ENCODE data around the gene UQCR11. TPM values are rescaled to one million over a fixed set of nuclear protein-coding genes. Genes with fewer than 3 reads are reported as not detected.
"Not testable (repeated sequence)": the region's sequence is repeated elsewhere in the genome, so short reads cannot be mapped to it uniquely, and the experiment has no call there.

Gene UQCR11
- total RNA-seq, 1 donor from 2014 or later: 203 TPM

GRCh38 chr19:1644070-1644469 is 38.8 kb upstream of the UQCR11 start:
- no peak overlapping the region for H3K27ac Mint-ChIP-seq (ENCODE audit: unreplicated experiment)
- H3K4me1 Mint-ChIP-seq (ENCODE audit: unreplicated experiment): peaks cover 1% of the 10 kb centered on the region
- TF ChIP-seq, protein P1, sequence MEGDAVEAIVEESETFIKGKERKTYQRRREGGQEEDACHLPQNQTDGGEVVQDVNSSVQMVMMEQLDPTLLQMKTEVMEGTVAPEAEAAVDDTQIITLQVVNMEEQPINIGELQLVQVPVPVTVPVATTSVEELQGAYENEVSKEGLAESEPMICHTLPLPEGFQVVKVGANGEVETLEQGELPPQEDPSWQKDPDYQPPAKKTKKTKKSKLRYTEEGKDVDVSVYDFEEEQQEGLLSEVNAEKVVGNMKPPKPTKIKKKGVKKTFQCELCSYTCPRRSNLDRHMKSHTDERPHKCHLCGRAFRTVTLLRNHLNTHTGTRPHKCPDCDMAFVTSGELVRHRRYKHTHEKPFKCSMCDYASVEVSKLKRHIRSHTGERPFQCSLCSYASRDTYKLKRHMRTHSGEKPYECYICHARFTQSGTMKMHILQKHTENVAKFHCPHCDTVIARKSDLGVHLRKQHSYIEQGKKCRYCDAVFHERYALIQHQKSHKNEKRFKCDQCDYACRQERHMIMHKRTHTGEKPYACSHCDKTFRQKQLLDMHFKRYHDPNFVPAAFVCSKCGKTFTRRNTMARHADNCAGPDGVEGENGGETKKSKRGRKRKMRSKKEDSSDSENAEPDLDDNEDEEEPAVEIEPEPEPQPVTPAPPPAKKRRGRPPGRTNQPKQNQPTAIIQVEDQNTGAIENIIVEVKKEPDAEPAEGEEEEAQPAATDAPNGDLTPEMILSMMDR (IDR thresholded peaks at IDR 0.05): no peak
- no peak overlapping the region for H3K4me3 Mint-ChIP-seq (ENCODE audit: unreplicated experiment)
- DNase-seq (ENCODE audit: extremely low spot score, unreplicated experiment): no peak
- H3K36me3 Mint-ChIP-seq (ENCODE audit: unreplicated experiment): peaks cover 23% of the 10 kb centered on the region
- H3K9me3 Mint-ChIP-seq (ENCODE audit: unreplicated experiment): no peaks in the 10 kb centered on the region
- no peaks in the 10 kb centered on the region for H3K27me3 Mint-ChIP-seq (ENCODE audit: unreplicated experiment)

- not testable (repeated sequence) for H3K27ac Mint-ChIP-seq (ENCODE audit: unreplicated experiment); H3K27me3 Mint-ChIP-seq (ENCODE audit: unreplicated experiment); H3K4me3 Mint-ChIP-seq (ENCODE audit: unreplicated experiment); H3K4me1 Mint-ChIP-seq (ENCODE audit: unreplicated experiment); H3K9me3 Mint-ChIP-seq (ENCODE audit: unreplicated experiment); DNase-seq (ENCODE audit: extremely low spot score, unreplicated experiment)
- H3K36me3 Mint-ChIP-seq (ENCODE audit: unreplicated experiment): peaks cover 28% of the 10 kb centered on the region
Measured at GRCh38 chr19:1640893-1641448, 35.7 kb upstream of the UQCR11 start.

- Mint-ChIP-seq H3K36me3 (ENCODE audit: unreplicated experiment) (peaks cover 28% of the 10 kb centered on the region), H3K27me3 (ENCODE audit: unreplicated experiment) (no peaks in the 10 kb centered on the region), H3K27ac (ENCODE audit: unreplicated experiment) (no peak overlapping the region), H3K4me1 (ENCODE audit: unreplicated experiment) (no peaks in the 10 kb centered on the region), H3K4me3 (ENCODE audit: unreplicated experiment) (no peak overlapping the region), H3K9me3 (ENCODE audit: unreplicated experiment) (no peaks in the 10 kb centered on the region)
- no peak for DNase-seq (ENCODE audit: extremely low spot score, unreplicated experiment)
- TF ChIP-seq, protein P1 (IDR thresholded peaks at IDR 0.05): no peak
Measured at GRCh38 chr19:1636325-1637236, 31.3 kb upstream of the UQCR11 start.

GRCh38 chr19:1634938-1635243 is 29.6 kb upstream of the UQCR11 start:
- no peak overlapping the region for H3K4me3 Mint-ChIP-seq (ENCODE audit: unreplicated experiment)
- H3K9me3 Mint-ChIP-seq (ENCODE audit: unreplicated experiment): no peaks in the 10 kb centered on the region
- no peaks in the 10 kb centered on the region for H3K27me3 Mint-ChIP-seq (ENCODE audit: unreplicated experiment)
- DNase-seq (ENCODE audit: extremely low spot score, unreplicated experiment): no peak
- H3K27ac Mint-ChIP-seq (ENCODE audit: unreplicated experiment): no peak overlapping the region
- H3K36me3 Mint-ChIP-seq (ENCODE audit: unreplicated experiment): peaks cover 26% of the 10 kb centered on the region
- no peaks in the 10 kb centered on the region for H3K4me1 Mint-ChIP-seq (ENCODE audit: unreplicated experiment)
- TF ChIP-seq, protein P1 (IDR thresholded peaks at IDR 0.05): no peak

- H3K36me3 Mint-ChIP-seq (ENCODE audit: unreplicated experiment): peaks cover 23% of the 10 kb centered on the region
- no peaks in the 10 kb centered on the region for H3K9me3 Mint-ChIP-seq (ENCODE audit: unreplicated experiment)
- no peaks in the 10 kb centered on the region for H3K27me3 Mint-ChIP-seq (ENCODE audit: unreplicated experiment)
- H3K4me3 Mint-ChIP-seq (ENCODE audit: unreplicated experiment): no peak overlapping the region
- no peak for DNase-seq (ENCODE audit: extremely low spot score, unreplicated experiment)
- H3K4me1 Mint-ChIP-seq (ENCODE audit: unreplicated experiment): no peaks in the 10 kb centered on the region
- H3K27ac Mint-ChIP-seq (ENCODE audit: unreplicated experiment): no peak overlapping the region
- TF ChIP-seq, protein P1 (IDR thresholded peaks at IDR 0.05): no peak
Measured at GRCh38 chr19:1634242-1634937, 29.1 kb upstream of the UQCR11 start.
